Caco-2 (cell line): ENCODE results near the gene HMG20A. TPM values are rescaled to one million over a fixed set of nuclear protein-coding genes. Genes with fewer than 3 reads are reported as not detected.

Source experiments
- BruUV-seq: library from RNA; stranded (reverse); fragments of 400-500 nt; replicated peaks from 2 replicates; lab custom pipeline; 2021; lab: Mats Ljungman, UMichigan
- CTCF ChIA-PET: fragments of 300-600 bp; sonication (Branson Sonifier 250); formaldehyde crosslinking; loops from one replicate; lab custom pipeline; 2022; ENCODE audit warnings: antibody characterized with exemption; lab: Charles Lee
- POLR2A ChIA-PET: fragments of 300-600 bp; sonication (Branson Sonifier 250); formaldehyde crosslinking; loops from one replicate; lab custom pipeline; 2022; ENCODE audit warnings: antibody characterized with exemption; lab: Charles Lee
- DNase-seq, 2 experiments: peaks; one replicate each; pipeline versions ENCODE4 v3.0.0 to v3.0.0-alpha.2; 2020 to 2022
- H3K27me3 ChIP-seq: replicated peaks from 2 replicates; pipeline ENCODE4 v1.6.0; 2011; ENCODE audit warnings: low read length; ENCODE audit not compliant: control insufficient read depth, insufficient read depth
- H3K36me3 ChIP-seq: 2 replicates; pipeline ENCODE4 v1.5.1; 2011; ENCODE audit warnings: low read length; ENCODE audit not compliant: control insufficient read depth, insufficient read depth
- H3K4me1 ChIP-seq: fragments of 250-450 bp; sonication (Bioruptor Pico); 2 replicates; pipeline ENCODE4 v1.5.1; 2020; ENCODE audit warnings: mild to moderate bottlenecking
- H3K4me3 ChIP-seq: 2 replicates; pipeline ENCODE4 v1.5.1; 2011; ENCODE audit warnings: low read depth, mild to moderate bottlenecking, control low read depth, low read length
- H3K9me3 ChIP-seq: fragments of 250-450 bp; sonication (Bioruptor Pico); 2 replicates; pipeline ENCODE4 v1.5.1; 2020; ENCODE audit warnings: mild to moderate bottlenecking, moderate library complexity
- H3K27ac Mint-ChIP-seq: one replicate; pipeline ENCODE4 v1.8.0; 2022; ENCODE audit warnings: mixed read lengths; ENCODE audit not compliant: unreplicated experiment
- H3K27me3 Mint-ChIP-seq: one replicate; pipeline ENCODE4 v1.8.0; 2022; ENCODE audit warnings: mixed read lengths; ENCODE audit not compliant: insufficient read depth, unreplicated experiment
- H3K36me3 Mint-ChIP-seq: one replicate; pipeline ENCODE4 v1.8.0; 2022; ENCODE audit warnings: mild to moderate bottlenecking, mixed read lengths; ENCODE audit not compliant: insufficient read depth, unreplicated experiment
- H3K4me1 Mint-ChIP-seq: one replicate; pipeline ENCODE4 v1.8.0; 2022; ENCODE audit warnings: low read depth, mixed read lengths; ENCODE audit not compliant: unreplicated experiment
- H3K4me3 Mint-ChIP-seq: one replicate; pipeline ENCODE4 v1.8.0; 2022; ENCODE audit warnings: mild to moderate bottlenecking, moderate library complexity, mixed read lengths; ENCODE audit not compliant: unreplicated experiment
- H3K9me3 Mint-ChIP-seq: one replicate; pipeline ENCODE4 v1.8.0; 2022; ENCODE audit warnings: mixed read lengths; ENCODE audit not compliant: unreplicated experiment
- intact Hi-C: fragments of 100-400 bp; cut with micrococcal nuclease; formaldehyde crosslinking; loops from one replicate; pipeline ENCODE4 v1.10.0; 2022; ENCODE audit not compliant: unreplicated experiment
- total RNA-seq: library from RNA; stranded (reverse); gene quantifications from 2 replicates; pipeline ENCODE4 v1.2.3, GENCODE V29; 2022
- TF ChIP-seq, protein P1 (sequence below), 2 experiments: fragments of 200-600 bp in 1 of 2; IDR thresholded peaks; 1 replicate in 1 of 2; 2 replicates in 1 of 2; pipeline versions ENCODE4 v1.5.1 to v1.8.0; 2011 to 2022; ENCODE audit warnings: antibody characterized with exemption in 1 of 2, control low read depth in 1 of 2, inconsistent platforms in 1 of 2, low read depth in 1 of 2, low read length in 1 of 2, mild to moderate bottlenecking in 1 of 2, moderate library complexity in 1 of 2; ENCODE audit not compliant: insufficient read depth in 1 of 2, severe bottlenecking in 1 of 2, unreplicated experiment in 1 of 2

HMG20A gene
- total RNA-seq, 1 experiment from 2014 or later, result 34.0 TPM

GRCh38 chr15:77461486-77461885, 40.8 kb downstream of the HMG20A start:
- BruUV-seq, result no TSS peak
- no peaks in the 10 kb centered on the region for H3K9me3 Mint-ChIP-seq
- H3K27ac Mint-ChIP-seq, result no peak overlapping the region
- no peaks in the 10 kb centered on the region for H3K9me3 ChIP-seq
- H3K4me1 ChIP-seq, result no peaks in the 10 kb centered on the region
- DNase-seq, result no peak
- no peaks in the 10 kb centered on the region for H3K4me1 Mint-ChIP-seq
- H3K36me3 ChIP-seq, result no peaks in the 10 kb centered on the region
- POLR2A ChIA-PET, result no interaction called here
- no peak overlapping the region for H3K4me3 Mint-ChIP-seq
- H3K27me3 ChIP-seq, result no peaks in the 10 kb centered on the region
- H3K27me3 Mint-ChIP-seq, result no peaks in the 10 kb centered on the region
- TF ChIP-seq, protein P1, sequence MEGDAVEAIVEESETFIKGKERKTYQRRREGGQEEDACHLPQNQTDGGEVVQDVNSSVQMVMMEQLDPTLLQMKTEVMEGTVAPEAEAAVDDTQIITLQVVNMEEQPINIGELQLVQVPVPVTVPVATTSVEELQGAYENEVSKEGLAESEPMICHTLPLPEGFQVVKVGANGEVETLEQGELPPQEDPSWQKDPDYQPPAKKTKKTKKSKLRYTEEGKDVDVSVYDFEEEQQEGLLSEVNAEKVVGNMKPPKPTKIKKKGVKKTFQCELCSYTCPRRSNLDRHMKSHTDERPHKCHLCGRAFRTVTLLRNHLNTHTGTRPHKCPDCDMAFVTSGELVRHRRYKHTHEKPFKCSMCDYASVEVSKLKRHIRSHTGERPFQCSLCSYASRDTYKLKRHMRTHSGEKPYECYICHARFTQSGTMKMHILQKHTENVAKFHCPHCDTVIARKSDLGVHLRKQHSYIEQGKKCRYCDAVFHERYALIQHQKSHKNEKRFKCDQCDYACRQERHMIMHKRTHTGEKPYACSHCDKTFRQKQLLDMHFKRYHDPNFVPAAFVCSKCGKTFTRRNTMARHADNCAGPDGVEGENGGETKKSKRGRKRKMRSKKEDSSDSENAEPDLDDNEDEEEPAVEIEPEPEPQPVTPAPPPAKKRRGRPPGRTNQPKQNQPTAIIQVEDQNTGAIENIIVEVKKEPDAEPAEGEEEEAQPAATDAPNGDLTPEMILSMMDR (IDR thresholded peaks at IDR 0.05; ENCODE audit: insufficient read depth in 1 of 2, low read depth in 1 of 2, low read length in 1 of 2, severe bottlenecking in 1 of 2, unreplicated experiment in 1 of 2), result no peak
- CTCF ChIA-PET, result no interaction called here
- intact Hi-C loops, result no loop called here
- H3K4me3 ChIP-seq, result no peak overlapping the region
- peaks cover 18% of the 10 kb centered on the region for H3K36me3 Mint-ChIP-seq

- H3K4me1 ChIP-seq, result no peaks in the 10 kb centered on the region
- H3K27ac Mint-ChIP-seq, result no peak overlapping the region
- H3K4me1 Mint-ChIP-seq, result no peaks in the 10 kb centered on the region
- CTCF ChIA-PET, result no interaction called here
- no peak overlapping the region for H3K4me3 ChIP-seq
- no peaks in the 10 kb centered on the region for H3K9me3 ChIP-seq
- H3K27me3 ChIP-seq, result no peaks in the 10 kb centered on the region
- POLR2A ChIA-PET, result no interaction called here
- H3K27me3 Mint-ChIP-seq, result no peaks in the 10 kb centered on the region
- TF ChIP-seq, protein P1 (IDR thresholded peaks at IDR 0.05; ENCODE audit: insufficient read depth in 1 of 2, low read depth in 1 of 2, low read length in 1 of 2, severe bottlenecking in 1 of 2, unreplicated experiment in 1 of 2), result no peak
- intact Hi-C loops, result no loop called here
- BruUV-seq, result no TSS peak
- peaks cover 22% of the 10 kb centered on the region for H3K36me3 Mint-ChIP-seq
- DNase-seq, result no peak
- no peaks in the 10 kb centered on the region for H3K9me3 Mint-ChIP-seq
- H3K36me3 ChIP-seq, result no peaks in the 10 kb centered on the region
- H3K4me3 Mint-ChIP-seq, result no peak overlapping the region
These were observed 43.6 kb downstream of the HMG20A start for GRCh38 chr15:77464129-77464865.

GRCh38 chr15:77466521-77466920, 45.8 kb downstream of the HMG20A start:
- ChIA-PET CTCF (no interaction called here), POLR2A (no interaction called here)
- no peak for DNase-seq
- H3K27ac Mint-ChIP-seq, result no peak overlapping the region
- H3K9me3 ChIP-seq, result no peaks in the 10 kb centered on the region
- intact Hi-C loops, result no loop called here
- H3K36me3 Mint-ChIP-seq, result peaks cover 14% of the 10 kb centered on the region
- H3K4me1 ChIP-seq, result no peaks in the 10 kb centered on the region
- BruUV-seq, result no TSS peak
- TF ChIP-seq, protein P1 (IDR thresholded peaks at IDR 0.05; ENCODE audit: insufficient read depth in 1 of 2, low read depth in 1 of 2, low read length in 1 of 2, severe bottlenecking in 1 of 2, unreplicated experiment in 1 of 2), result no peak
- no peaks in the 10 kb centered on the region for H3K27me3 Mint-ChIP-seq
- H3K27me3 ChIP-seq, result no peaks in the 10 kb centered on the region
- H3K4me1 Mint-ChIP-seq, result no peaks in the 10 kb centered on the region
- no peak overlapping the region for H3K4me3 Mint-ChIP-seq
- no peaks in the 10 kb centered on the region for H3K36me3 ChIP-seq
- no peak overlapping the region for H3K4me3 ChIP-seq
- H3K9me3 Mint-ChIP-seq, result no peaks in the 10 kb centered on the region
